Smooth muscle cell of bladder (primary cell): ENCODE results near the gene CCKAR. TPM values are rescaled to one million over a fixed set of nuclear protein-coding genes. Genes with fewer than 3 reads are reported as not detected.

Experiments used
- total RNA-seq: library from RNA; depleted of rRNA; stranded (reverse); fragments of >200 nt; gene quantifications from 2 replicates; pipeline ENCODE4 v1.2.3, GENCODE V29; 2014

Gene CCKAR, protein sequence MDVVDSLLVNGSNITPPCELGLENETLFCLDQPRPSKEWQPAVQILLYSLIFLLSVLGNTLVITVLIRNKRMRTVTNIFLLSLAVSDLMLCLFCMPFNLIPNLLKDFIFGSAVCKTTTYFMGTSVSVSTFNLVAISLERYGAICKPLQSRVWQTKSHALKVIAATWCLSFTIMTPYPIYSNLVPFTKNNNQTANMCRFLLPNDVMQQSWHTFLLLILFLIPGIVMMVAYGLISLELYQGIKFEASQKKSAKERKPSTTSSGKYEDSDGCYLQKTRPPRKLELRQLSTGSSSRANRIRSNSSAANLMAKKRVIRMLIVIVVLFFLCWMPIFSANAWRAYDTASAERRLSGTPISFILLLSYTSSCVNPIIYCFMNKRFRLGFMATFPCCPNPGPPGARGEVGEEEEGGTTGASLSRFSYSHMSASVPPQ
- 0.28 and 0.57 TPM in 2 replicates for total RNA-seq

DNA sequence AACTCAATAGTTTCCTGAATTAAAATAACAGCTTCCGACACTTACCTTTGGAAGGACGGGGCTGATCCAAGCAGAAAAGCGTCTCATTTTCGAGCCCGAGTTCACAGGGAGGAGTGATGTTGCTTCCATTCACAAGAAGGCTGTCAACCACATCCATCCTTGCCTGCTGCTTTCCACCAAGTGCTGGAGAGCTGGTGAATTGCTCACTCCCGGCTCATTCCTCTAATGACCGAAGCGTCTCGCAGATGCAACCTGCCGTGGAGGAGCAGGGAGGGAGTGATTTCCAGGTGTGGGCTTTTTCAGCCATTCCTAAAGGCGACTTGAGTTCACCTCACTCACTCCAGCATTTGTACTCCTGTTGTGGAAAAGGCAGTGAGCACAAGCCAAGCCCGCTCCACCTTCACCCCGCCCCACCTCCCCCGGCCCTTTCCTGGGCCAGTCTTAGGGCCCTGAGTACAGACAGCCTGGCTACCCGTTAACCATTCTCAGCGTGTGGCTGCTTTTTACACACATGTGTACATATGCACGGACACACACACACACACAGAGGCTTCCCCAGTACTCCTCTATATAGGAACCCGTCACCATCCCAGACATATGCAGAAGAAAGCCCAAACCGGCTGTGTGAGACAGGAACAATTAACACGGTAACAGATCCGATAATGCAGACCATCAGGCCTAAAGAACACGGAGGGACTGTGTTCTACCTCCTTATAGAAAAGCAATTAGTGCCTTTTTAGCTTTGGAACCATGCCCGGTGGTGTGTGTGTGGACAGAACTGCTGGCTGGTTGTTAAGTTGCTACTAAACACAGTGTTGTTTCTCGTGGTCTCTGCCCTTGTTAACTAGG, at the start of gene CCKAR:
Gene CCKAR (minus strand): TSS at position 374 of the 849 bp plus-strand sequence. CDS start 217 bp downstream, at position 157.

Other genes starting within 250 kb of the CCKAR start
- 76.1 and 92.3 TPM in 2 replicates for gene RBPJ, start 169.5 kb downstream of the CCKAR start, total RNA-seq
- 45.3 and 50.1 TPM in 2 replicates for gene TBC1D19, start 93.6 kb upstream of the CCKAR start, total RNA-seq